K562 (cell line): ENCODE measurements around the gene BPTF. TPM values are rescaled to one million over a fixed set of nuclear protein-coding genes. Genes with fewer than 3 reads are reported as not detected.

ENCODE experiments used
- DPF2 ChIP-seq: fragments of 450-650 bp; IDR thresholded peaks from 2 replicates; pipeline ENCODE4 v1.6.1; 2016
- EZH2 ChIP-seq: IDR thresholded peaks from 2 replicates; pipeline ENCODE4 v1.6.1; 2012; ENCODE audit warnings: low read depth, mild to moderate bottlenecking, inconsistent platforms, low read length, borderline replicate concordance
- FOXA3 ChIP-seq, 2 experiments: fragments of 450-650 bp in 1 of 2; sonication (generic) in 1 of 2; formaldehyde crosslinking; IDR thresholded peaks in 1 of 2; conservative IDR thresholded peaks in 1 of 2; 2 replicates each; pipeline versions ENCODE4 v1.4.0 to v1.8.0; 2020 to 2022; ENCODE audit warnings: mild to moderate bottlenecking in 2 of 2, missing genetic modification reagents in 1 of 2
- HDAC1 ChIP-seq, 2 experiments: fragments of 450-650 bp; IDR thresholded peaks; 2 replicates each; pipeline ENCODE4 v1.6.1; 2016 to 2017; ENCODE audit warnings: inconsistent platforms in 1 of 2, mild to moderate bottlenecking in 1 of 2, moderate library complexity in 1 of 2
- NCOA4 ChIP-seq: fragments of 450-650 bp; IDR thresholded peaks from 2 replicates; pipeline ENCODE4 v1.6.1; 2018; ENCODE audit warnings: mild to moderate bottlenecking; ENCODE audit not compliant: partially characterized antibody
- NR3C1 ChIP-seq: sonication (generic); formaldehyde crosslinking; IDR thresholded peaks from 2 replicates; pipeline ENCODE4 v1.8.1; 2022; ENCODE audit warnings: missing genetic modification reagents
- POLR2AphosphoS5 ChIP-seq: IDR thresholded peaks from 2 replicates; pipeline ENCODE4 v1.6.1; 2011; ENCODE audit warnings: mild to moderate bottlenecking, low read depth, low read length, moderate library complexity; ENCODE audit not compliant: control insufficient read depth, insufficient read depth
- PTBP1 ChIP-seq: fragments of 200-400 bp; formaldehyde crosslinking; IDR thresholded peaks from 2 replicates; pipeline ENCODE4 v1.6.1; 2017; ENCODE audit warnings: low read depth, low read length
- PURB ChIP-seq: sonication (generic); formaldehyde crosslinking; IDR thresholded peaks from 2 replicates; pipeline ENCODE4 v1.9.0; 2021; ENCODE audit warnings: low read depth, mild to moderate bottlenecking, missing genetic modification reagents
- SLC30A9 ChIP-seq: fragments of 250-450 bp; sonication (Bioruptor Pico); IDR thresholded peaks from 2 replicates; pipeline ENCODE4 v1.8.0; 2022; ENCODE audit warnings: mild to moderate bottlenecking, moderate library complexity
- SMARCA5 ChIP-seq: fragments of 450-650 bp; IDR thresholded peaks from 2 replicates; pipeline ENCODE4 v1.6.1; 2016
- SOX6 ChIP-seq: fragments of 450-650 bp; IDR thresholded peaks from 2 replicates; pipeline ENCODE4 v1.6.1; 2014; ENCODE audit warnings: mild to moderate bottlenecking
- ZBTB2 ChIP-seq: fragments of 450-650 bp; IDR thresholded peaks from 2 replicates; pipeline ENCODE4 v1.6.1; 2016; ENCODE audit warnings: antibody characterized with exemption
- ZBTB34 ChIP-seq: fragments of 250-450 bp; sonication (Bioruptor Pico); IDR thresholded peaks from 2 replicates; pipeline ENCODE4 v1.8.0; 2021; ENCODE audit warnings: mild to moderate bottlenecking, moderate library complexity
- ZNF121 ChIP-seq: sonication (generic); formaldehyde crosslinking; conservative IDR thresholded peaks from 2 replicates; pipeline ENCODE4 v1.8.0; 2022; ENCODE audit warnings: missing genetic modification reagents
- ZNF696 ChIP-seq: fragments of 250-450 bp; sonication (Bioruptor Pico); conservative IDR thresholded peaks from 2 replicates; pipeline ENCODE4 v1.4.0; 2020; ENCODE audit warnings: mild to moderate bottlenecking, moderate library complexity
- polyA plus RNA-seq, 8 experiments: library from polyadenylated mRNA; depleted of rRNA in 4 of 8; stranded (reverse) in 5 of 8; unstranded in 3 of 8; fragments of >200 nt; fragmentation: Nextera tagmentation in 2 of 8; fragmentation: Illumina TruSeq in 1 of 8; extraction: Ambion mirVana in 2 of 8; extraction: Trizol in 1 of 8; gene quantifications; 2 replicates each; pipeline versions ENCODE4 v1.2.1 to v1.2.3, GENCODE V29; 2011 to 2014; ENCODE audit warnings: inconsistent platforms in 1 of 8, missing spikeins in 1 of 8
- total RNA-seq, 7 experiments: library from RNA; depleted of rRNA in 6 of 7; stranded (reverse); fragments of >200 nt in 6 of 7; fragmentation: Illumina TruSeq in 2 of 7; extraction: Trizol in 2 of 7; gene quantifications; 2 replicates each; pipeline versions ENCODE4 v1.2.1 to v1.2.3, GENCODE V29; 2011 to 2021; ENCODE audit warnings: low replicate concordance in 1 of 7
- TF ChIP-seq, protein P1 (sequence below): IDR thresholded peaks from 3 replicates; pipeline ENCODE4 v1.6.1; 2011; ENCODE audit warnings: borderline replicate concordance, mild to moderate bottlenecking, moderate library complexity; ENCODE audit not compliant: insufficient read length; ENCODE audit errors: extremely low read depth
- TF ChIP-seq, protein P2 (sequence below), 2 experiments: fragments of 450-650 bp in 1 of 2; sonication (generic) in 1 of 2; formaldehyde crosslinking; conservative IDR thresholded peaks; 2 replicates each; pipeline versions ENCODE4 v1.4.0 to v1.8.1; 2020 to 2022; ENCODE audit warnings: mild to moderate bottlenecking in 1 of 2, missing genetic modification reagents in 1 of 2
- TF ChIP-seq, protein P3 (sequence below): fragments of 250-450 bp; sonication (Bioruptor Pico); IDR thresholded peaks from 2 replicates; pipeline ENCODE4 v1.8.0; 2021; ENCODE audit warnings: borderline replicate concordance, mild to moderate bottlenecking, moderate library complexity; ENCODE audit not compliant: poor library complexity, severe bottlenecking
- TF ChIP-seq, protein P4 (sequence below): fragments of 450-650 bp; conservative IDR thresholded peaks from 2 replicates; pipeline ENCODE4 v1.6.1; 2016; ENCODE audit warnings: missing genetic modification characterization, low read depth, mild to moderate bottlenecking, control low read depth, missing compliant biosample characterization

BPTF gene
- total and polyA plus RNA-seq, 9 of the 15 experiments (the other 6 are each of a cell fraction or from before 2014, with no cell fraction given), result 12.5 to 52.1 (median 26.9) TPM

- TF ChIP-seq ZBTB2 (no peak), SOX6 (no peak), SMARCA5 (peak; percentile 82), PTBP1 (no peak), PURB (CRISPR knock-in tag) (no peak), HDAC1 (IDR thresholded peaks at IDR 0.05) (peak in 1 of 2 experiments; percentile 87; a peak in 2 of 4 replicates), SLC30A9 (no peak), NR3C1 (peak; percentile 66; the same call in 1 of the 2 replicates), ZBTB34 (CRISPR knock-in tag) (no peak), POLR2AphosphoS5 (no peak), FOXA3 (CRISPR knock-in tag; conservative IDR thresholded peaks at IDR 0.05 in 1 of 2, IDR thresholded peaks at IDR 0.05 in 1 of 2) (no peak), ZNF696 (CRISPR knock-in tag) (no peak), ZNF121 (CRISPR knock-in tag) (no peak), NCOA4 (no peak), EZH2 (no peak), DPF2 (peak; percentile 52)
- TF ChIP-seq, protein P1, sequence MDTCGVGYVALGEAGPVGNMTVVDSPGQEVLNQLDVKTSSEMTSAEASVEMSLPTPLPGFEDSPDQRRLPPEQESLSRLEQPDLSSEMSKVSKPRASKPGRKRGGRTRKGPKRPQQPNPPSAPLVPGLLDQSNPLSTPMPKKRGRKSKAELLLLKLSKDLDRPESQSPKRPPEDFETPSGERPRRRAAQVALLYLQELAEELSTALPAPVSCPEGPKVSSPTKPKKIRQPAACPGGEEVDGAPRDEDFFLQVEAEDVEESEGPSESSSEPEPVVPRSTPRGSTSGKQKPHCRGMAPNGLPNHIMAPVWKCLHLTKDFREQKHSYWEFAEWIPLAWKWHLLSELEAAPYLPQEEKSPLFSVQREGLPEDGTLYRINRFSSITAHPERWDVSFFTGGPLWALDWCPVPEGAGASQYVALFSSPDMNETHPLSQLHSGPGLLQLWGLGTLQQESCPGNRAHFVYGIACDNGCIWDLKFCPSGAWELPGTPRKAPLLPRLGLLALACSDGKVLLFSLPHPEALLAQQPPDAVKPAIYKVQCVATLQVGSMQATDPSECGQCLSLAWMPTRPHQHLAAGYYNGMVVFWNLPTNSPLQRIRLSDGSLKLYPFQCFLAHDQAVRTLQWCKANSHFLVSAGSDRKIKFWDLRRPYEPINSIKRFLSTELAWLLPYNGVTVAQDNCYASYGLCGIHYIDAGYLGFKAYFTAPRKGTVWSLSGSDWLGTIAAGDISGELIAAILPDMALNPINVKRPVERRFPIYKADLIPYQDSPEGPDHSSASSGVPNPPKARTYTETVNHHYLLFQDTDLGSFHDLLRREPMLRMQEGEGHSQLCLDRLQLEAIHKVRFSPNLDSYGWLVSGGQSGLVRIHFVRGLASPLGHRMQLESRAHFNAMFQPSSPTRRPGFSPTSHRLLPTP, result no peak
- TF ChIP-seq, protein P2, sequence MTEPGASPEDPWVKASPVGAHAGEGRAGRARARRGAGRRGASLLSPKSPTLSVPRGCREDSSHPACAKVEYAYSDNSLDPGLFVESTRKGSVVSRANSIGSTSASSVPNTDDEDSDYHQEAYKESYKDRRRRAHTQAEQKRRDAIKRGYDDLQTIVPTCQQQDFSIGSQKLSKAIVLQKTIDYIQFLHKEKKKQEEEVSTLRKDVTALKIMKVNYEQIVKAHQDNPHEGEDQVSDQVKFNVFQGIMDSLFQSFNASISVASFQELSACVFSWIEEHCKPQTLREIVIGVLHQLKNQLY (CRISPR knock-in tag; conservative IDR thresholded peaks at IDR 0.05), result no peak
- TF ChIP-seq, protein P3, sequence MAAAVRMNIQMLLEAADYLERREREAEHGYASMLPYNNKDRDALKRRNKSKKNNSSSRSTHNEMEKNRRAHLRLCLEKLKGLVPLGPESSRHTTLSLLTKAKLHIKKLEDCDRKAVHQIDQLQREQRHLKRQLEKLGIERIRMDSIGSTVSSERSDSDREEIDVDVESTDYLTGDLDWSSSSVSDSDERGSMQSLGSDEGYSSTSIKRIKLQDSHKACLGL, result no peak
- TF ChIP-seq, protein P4, sequence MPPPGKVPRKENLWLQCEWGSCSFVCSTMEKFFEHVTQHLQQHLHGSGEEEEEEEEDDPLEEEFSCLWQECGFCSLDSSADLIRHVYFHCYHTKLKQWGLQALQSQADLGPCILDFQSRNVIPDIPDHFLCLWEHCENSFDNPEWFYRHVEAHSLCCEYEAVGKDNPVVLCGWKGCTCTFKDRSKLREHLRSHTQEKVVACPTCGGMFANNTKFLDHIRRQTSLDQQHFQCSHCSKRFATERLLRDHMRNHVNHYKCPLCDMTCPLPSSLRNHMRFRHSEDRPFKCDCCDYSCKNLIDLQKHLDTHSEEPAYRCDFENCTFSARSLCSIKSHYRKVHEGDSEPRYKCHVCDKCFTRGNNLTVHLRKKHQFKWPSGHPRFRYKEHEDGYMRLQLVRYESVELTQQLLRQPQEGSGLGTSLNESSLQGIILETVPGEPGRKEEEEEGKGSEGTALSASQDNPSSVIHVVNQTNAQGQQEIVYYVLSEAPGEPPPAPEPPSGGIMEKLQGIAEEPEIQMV, result 0 out of 2 replicates have a peak, but pooled peaks have one; percentile 34
These were observed 168.7 kb downstream of the BPTF start (continued) for GRCh38 chr17:67993998-67994361.
